ENCODE results near the gene PLAAT4.
A peak's percentile ranks its signal among the peaks of the same experiment; 100 is the strongest.
"Not testable (repeated sequence)": the region's sequence is repeated elsewhere in the genome, so short reads cannot be mapped to it uniquely, and the experiment has no call there.

Gene PLAAT4

DNA sequence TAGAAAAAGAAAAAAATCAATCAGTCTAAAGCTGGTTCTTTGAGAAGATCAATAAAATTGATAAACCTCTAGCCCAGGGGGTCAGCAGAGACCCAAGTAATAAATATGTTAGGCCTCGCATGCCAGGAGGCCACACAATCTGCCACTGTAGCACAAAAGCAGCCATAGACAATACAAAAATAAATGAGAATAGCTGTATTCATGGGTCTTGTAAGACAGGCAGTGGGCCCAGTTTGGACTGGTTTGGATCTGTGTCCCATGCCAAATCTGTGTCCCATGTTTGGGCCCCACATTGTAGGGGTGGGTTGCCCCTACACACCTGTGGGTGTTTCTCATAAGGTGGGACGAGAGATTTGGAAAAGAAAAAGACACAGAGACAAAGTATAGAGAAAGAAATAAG is 6.6 kb upstream of the PLAAT4 start:
- CTCF ChIA-PET: interaction anchor here (1.0 kb wide), 1 partner anchor 21 kb away, joined by 4 read pairs; no protein-coding TSS in a partner anchor
- no peak overlapping the region for H3K27ac ChIP-seq
- POLR2A ChIA-PET (ENCODE audit: low non-redundant PET): no interaction called here
- no peak for DNase-seq (ENCODE audit: low spot score)
- TF ChIP-seq, protein P1, sequence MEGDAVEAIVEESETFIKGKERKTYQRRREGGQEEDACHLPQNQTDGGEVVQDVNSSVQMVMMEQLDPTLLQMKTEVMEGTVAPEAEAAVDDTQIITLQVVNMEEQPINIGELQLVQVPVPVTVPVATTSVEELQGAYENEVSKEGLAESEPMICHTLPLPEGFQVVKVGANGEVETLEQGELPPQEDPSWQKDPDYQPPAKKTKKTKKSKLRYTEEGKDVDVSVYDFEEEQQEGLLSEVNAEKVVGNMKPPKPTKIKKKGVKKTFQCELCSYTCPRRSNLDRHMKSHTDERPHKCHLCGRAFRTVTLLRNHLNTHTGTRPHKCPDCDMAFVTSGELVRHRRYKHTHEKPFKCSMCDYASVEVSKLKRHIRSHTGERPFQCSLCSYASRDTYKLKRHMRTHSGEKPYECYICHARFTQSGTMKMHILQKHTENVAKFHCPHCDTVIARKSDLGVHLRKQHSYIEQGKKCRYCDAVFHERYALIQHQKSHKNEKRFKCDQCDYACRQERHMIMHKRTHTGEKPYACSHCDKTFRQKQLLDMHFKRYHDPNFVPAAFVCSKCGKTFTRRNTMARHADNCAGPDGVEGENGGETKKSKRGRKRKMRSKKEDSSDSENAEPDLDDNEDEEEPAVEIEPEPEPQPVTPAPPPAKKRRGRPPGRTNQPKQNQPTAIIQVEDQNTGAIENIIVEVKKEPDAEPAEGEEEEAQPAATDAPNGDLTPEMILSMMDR (conservative IDR thresholded peaks at IDR 0.05; ENCODE audit: low read depth): no peak

DNA sequence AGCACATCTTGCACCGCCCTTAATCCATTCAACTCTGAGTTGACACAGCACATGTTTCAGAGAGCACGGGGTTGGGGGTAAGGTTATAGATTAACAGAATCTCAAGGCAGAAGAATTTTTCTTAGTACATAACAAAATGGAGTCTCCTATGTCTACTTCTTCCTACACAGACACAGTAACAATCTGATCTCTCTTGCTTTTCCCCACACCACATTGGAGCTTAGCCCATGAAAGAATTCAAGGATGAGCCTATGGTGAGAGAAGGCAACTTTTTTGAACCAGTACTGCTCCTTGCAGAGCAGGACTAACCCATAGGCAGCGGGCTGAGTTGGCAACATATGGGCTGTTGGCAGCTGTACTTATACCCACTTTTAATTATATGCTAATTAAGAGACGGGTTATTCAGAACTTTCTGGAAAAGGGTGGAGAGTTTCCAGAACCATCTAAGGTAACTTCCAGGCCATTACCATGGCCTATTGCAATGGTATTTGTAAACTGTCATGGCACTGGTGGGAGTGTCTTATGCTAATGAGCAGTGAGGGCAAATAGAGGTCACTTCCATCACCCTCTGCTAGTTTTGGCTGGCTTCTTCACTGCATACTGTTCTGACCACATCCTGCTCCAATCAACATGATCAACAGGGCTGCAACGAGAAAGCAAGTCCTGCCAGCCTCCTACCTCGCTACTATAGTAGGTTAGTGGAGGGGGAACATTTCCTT is 5.4 kb upstream of the PLAAT4 start:
- POLR2A ChIA-PET (ENCODE audit: low non-redundant PET); H3K27ac ChIP-seq: not testable (repeated sequence)
- CTCF ChIA-PET: interaction anchor here (0.6 kb wide), 2 partner anchors 191 to 403 kb away, joined by 3 to 5 read pairs; no protein-coding TSS in a partner anchor
- DNase-seq (ENCODE audit: low spot score): peak; percentile 19

DNA sequence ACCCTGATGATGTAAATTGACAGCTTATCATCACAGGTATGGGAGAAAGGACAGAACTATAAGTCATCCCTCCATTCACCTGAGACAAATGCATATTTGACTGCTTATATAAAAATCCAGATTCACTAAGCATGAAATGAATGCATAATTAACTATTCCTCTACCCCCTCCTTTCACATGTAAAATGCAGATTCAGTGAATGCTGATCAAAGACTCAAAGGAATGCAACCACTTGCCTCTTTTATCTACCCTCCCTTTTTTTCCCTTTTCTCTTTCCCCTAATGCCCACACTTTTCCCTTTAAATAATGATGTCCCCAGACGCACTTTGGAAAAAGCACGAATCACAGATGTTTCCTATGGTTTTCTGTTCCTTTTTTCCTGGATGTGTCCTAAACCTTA is 4.5 kb upstream of the PLAAT4 start:
- ChIA-PET POLR2A (ENCODE audit: low non-redundant PET) (no interaction called here), CTCF (interaction anchor here (0.5 to 0.7 kb wide), 2 partner anchors 9 to 108 kb away, joined by 3 to 5 read pairs; no protein-coding TSS in a partner anchor)
- TF ChIP-seq, protein P1 (conservative IDR thresholded peaks at IDR 0.05; ENCODE audit: low read depth): no peak
- no peak for DNase-seq (ENCODE audit: low spot score)
- no peak overlapping the region for H3K27ac ChIP-seq

DNA sequence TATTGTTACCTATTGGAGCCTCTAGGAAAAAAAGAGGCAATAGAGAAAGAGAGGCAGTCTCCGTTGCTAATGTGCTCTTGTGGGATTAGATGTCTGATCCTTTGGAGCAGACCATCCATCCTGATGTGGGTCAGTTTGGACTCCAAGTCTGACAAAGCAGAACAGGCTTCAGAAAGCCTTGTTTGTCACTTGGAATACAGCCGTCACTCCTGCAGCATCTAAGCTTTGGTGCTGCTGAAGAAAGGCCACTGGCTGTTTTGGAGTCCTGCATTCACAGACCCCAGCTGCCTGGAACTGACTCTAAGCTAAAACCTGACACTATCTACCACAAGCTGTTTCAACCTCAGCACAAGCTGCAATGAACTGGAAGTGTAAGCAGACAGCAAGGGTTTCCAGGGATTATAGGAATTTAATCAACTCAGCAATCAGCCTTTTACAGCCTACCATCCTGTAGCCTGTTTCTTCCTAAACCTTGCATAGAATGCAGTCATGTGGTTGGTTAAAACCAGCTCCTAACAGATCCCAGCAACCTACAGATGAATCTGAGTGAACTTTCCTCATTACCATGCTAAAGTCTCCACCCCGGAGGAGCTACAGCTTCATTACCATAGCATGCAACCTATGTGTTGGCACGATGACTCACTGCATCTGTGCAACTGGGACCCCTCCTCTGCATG is 3.7 kb upstream of the PLAAT4 start:
- TF ChIP-seq, protein P1 (conservative IDR thresholded peaks at IDR 0.05; ENCODE audit: low read depth): no peak
- no peak for DNase-seq (ENCODE audit: low spot score)
- H3K27ac ChIP-seq: no peak overlapping the region
- ChIA-PET POLR2A (ENCODE audit: low non-redundant PET) (no interaction called here), CTCF (interaction anchor here (0.7 kb wide), 1 partner anchor 10 kb away, joined by 5 read pairs; no protein-coding TSS in a partner anchor)

- DNase-seq (ENCODE audit: low spot score): no peak
- TF ChIP-seq, protein P1 (conservative IDR thresholded peaks at IDR 0.05; ENCODE audit: low read depth): no peak
- POLR2A ChIA-PET (ENCODE audit: low non-redundant PET): no interaction called here
- CTCF ChIA-PET: no interaction called here
- no peak overlapping the region for H3K27ac ChIP-seq
Measured at GRCh38 chr11:63534076-63534475, 2.5 kb upstream of the PLAAT4 start.

DNA sequence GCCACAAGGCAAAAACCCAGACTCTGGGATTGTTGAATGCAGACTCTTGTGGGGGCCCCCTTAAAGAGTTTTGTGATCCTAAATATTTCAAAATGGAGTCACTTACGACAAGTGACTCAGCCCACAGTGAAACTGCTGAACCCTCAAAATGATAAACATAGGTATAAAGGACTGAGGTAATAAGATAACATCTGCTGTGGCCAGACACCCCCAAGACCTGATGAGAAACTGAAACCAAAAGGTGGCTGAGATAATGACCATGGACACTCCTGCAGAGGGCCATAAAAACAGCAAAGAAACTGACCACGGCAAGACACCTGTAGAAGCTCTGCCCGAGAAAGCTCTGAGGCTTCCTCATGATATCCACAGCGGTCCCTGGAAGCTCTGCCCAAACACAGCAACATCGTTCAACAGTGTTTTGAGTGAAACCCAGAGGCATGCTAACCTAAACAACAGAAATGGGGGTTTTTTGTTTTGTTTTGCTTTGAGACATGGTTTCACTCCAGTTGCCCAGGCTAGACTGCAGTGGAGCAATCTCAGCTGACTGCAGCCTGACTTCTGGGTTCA is 1.6 kb upstream of the PLAAT4 start:
- ChIA-PET POLR2A (ENCODE audit: low non-redundant PET) (no interaction called here), CTCF (no interaction called here)
- TF ChIP-seq, protein P1 (conservative IDR thresholded peaks at IDR 0.05; ENCODE audit: low read depth): no peak
- H3K27ac ChIP-seq: no peak overlapping the region
- no peak for DNase-seq (ENCODE audit: low spot score)

- POLR2A ChIA-PET (ENCODE audit: low non-redundant PET): no interaction called here
- no peak overlapping the region for H3K27ac ChIP-seq
- TF ChIP-seq, protein P1 (conservative IDR thresholded peaks at IDR 0.05; ENCODE audit: low read depth): no peak
- CTCF ChIA-PET: interaction anchor here (0.7 kb wide), 1 partner anchor 820 kb away, joined by 7 read pairs; no protein-coding TSS in a partner anchor
- no peak for DNase-seq (ENCODE audit: low spot score)
Measured at GRCh38 chr11:63535734-63536133, 874 bp upstream of the PLAAT4 start.
